ENCODE data around the gene PCDHGB4.
"Not testable (repeated sequence)": the region's sequence is repeated elsewhere in the genome, so short reads cannot be mapped to it uniquely, and the experiment has no call there.

The PCDHGB4 gene

GRCh38 chr5:141398608-141399007 is 11.1 kb downstream of the PCDHGB4 start:
- DNase-seq (ENCODE audit: low spot score) = no peak

DNA sequence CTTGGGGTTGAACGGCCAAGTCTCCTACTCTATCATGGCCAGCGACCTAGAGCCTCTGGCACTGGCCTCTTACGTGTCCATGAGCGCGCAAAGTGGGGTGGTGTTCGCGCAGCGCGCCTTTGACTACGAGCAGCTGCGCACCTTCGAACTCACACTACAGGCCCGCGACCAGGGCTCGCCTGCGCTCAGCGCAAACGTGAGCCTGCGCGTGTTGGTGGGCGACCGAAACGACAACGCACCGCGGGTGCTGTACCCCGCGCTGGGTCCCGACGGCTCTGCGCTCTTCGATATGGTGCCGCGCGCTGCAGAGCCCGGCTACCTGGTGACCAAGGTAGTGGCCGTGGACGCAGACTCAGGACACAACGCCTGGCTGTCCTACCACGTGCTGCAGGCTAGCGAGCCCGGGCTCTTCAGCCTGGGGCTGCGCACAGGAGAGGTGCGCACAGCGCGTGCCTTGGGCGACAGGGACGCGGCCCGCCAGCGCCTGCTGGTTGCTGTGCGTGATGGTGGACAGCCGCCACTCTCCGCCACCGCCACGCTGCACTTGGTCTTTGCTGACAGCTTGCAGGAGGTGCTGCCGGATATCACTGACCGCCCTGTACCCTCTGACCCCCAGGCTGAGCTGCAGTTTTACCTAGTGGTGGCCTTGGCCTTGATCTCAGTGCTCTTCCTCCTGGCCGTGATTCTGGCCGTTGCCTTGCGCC is 12.2 kb downstream of the PCDHGB4 start:
- no peak for DNase-seq (ENCODE audit: low spot score)

- DNase-seq (ENCODE audit: low spot score) = no peak
These were observed 15.2 kb downstream of the PCDHGB4 start, which contains the start of gene PCDHGA9 for GRCh38 chr5:141402553-141403243. TSS of gene PCDHGA9 (plus strand) at chr5:141402778. CDS start at chr5:141402953, 175 bp downstream.

GRCh38 chr5:141403387-141403786 is 15.9 kb downstream of the PCDHGB4 start:
- no peak for DNase-seq (ENCODE audit: low spot score)

DNA sequence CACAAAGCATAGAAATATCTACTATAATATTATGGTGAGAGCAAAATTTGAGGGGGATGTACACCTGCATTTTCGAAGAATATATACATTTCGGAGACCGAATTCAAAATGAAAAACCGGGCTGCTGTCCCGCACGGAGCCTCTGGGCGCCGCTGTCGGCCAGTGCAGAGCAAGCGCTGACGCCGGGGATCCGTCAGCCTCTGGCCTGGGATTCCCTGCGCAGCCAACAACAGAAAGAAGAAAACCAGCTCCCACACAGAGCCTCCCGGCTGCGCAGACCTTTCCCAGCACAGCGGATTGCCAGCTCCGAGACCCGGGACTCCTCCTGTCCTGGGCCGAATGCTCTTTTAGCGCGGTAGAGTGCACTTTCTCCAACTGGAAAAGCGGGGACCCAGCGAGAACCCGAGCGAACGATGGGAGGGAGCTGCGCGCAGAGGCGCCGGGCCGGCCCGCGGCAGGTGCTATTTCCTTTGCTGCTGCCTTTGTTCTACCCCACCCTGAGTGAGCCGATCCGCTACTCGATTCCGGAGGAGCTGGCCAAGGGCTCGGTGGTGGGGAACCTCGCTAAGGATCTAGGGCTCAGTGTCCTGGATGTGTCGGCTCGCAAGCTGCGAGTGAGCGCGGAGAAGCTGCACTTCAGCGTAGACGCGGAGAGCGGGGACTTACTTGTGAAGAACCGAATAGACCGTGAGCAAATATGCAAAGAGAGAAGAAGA is 20.4 kb downstream of the PCDHGB4 start, which contains the start of gene PCDHGB6:
Gene PCDHGB6 (plus strand): TSS at position 232 of the 716 bp plus-strand sequence. CDS start 182 bp downstream, at position 414.
- not testable (repeated sequence) for DNase-seq (ENCODE audit: low spot score)

DNA sequence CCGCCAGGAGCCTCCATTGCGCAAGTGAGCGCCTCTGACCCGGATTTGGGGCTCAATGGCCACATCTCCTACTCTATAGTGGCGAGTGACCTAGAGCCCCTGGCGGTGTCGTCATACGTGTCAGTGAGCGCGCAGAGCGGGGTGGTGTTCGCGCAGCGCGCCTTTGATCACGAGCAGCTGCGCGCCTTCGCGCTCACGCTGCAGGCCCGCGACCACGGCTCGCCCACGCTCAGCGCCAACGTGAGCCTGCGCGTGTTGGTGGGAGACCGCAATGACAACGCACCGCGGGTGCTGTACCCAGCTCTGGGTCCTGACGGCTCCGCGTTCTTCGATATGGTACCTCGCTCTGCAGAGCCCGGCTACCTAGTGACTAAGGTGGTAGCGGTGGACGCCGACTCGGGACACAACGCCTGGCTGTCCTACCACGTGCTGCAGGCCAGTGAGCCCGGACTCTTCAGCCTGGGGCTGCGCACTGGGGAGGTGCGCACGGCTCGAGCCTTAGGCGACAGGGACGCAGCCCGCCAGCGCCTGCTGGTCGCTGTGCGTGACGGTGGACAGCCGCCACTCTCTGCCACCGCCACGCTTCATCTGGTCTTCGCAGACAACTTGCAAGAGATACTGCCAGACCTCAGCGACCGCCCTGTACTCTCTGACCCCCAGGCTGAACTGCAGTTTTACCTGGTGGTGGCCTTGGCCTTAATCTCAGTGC is 22.3 kb downstream of the PCDHGB4 start:
- DNase-seq (ENCODE audit: low spot score) = no peak

- no peak for DNase-seq (ENCODE audit: low spot score)
These were observed 24.1 kb downstream of the PCDHGB4 start for GRCh38 chr5:141411575-141411974.

DNA sequence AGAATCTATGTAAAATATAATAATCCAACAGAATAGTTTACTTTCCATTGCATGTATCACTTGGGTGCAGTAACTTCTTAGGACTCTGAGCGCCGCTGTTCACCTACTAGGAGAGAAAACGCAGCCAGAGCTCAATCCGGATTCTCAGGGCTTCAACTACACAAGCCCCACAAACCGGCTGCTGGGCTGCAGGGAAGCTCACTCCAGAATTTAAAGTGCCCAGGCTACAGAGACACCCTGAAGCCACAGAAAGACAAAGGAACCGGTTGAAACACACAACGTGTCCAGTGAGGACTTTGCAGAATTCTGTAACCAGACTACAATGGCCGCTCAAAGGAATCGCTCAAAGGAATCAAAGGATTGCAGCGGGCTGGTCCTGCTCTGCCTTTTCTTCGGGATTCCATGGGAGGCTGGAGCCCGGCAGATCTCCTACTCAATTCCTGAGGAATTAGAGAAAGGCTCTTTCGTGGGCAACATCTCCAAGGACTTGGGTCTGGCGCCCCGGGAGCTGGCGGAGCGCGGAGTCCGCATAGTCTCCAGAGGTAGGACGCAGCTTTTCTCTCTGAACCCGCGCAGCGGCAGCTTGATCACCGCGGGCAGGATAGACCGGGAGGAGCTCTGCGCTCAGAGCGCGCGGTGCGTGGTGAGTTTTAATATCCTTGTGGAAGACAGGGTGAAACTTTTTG is 25.5 kb downstream of the PCDHGB4 start, which contains the start of gene PCDHGA10:
Gene PCDHGA10 (plus strand): TSS at position 134 of the 686 bp plus-strand sequence. CDS start 189 bp downstream, at position 323.
- no peak for DNase-seq (ENCODE audit: low spot score)

- no peak for DNase-seq (ENCODE audit: low spot score)
These were observed 26.1 kb downstream of the PCDHGB4 start for GRCh38 chr5:141413540-141414069.

- not testable (repeated sequence) for DNase-seq (ENCODE audit: low spot score)
These were observed 27.2 kb downstream of the PCDHGB4 start for GRCh38 chr5:141414548-141415274.

- not testable (repeated sequence) for DNase-seq (ENCODE audit: low spot score)
These were observed 27.7 kb downstream of the PCDHGB4 start for GRCh38 chr5:141415275-141415618.

GRCh38 chr5:141417494-141418172 is 30.1 kb downstream of the PCDHGB4 start, which contains the start of gene PCDHGB7:
TSS of gene PCDHGB7 (plus strand) at chr5:141417677. CDS start at chr5:141417860, 183 bp downstream.
- DNase-seq (ENCODE audit: low spot score) = not testable (repeated sequence)

GRCh38 chr5:141419074-141419880 is 31.8 kb downstream of the PCDHGB4 start:
- DNase-seq (ENCODE audit: low spot score) = no peak

DNA sequence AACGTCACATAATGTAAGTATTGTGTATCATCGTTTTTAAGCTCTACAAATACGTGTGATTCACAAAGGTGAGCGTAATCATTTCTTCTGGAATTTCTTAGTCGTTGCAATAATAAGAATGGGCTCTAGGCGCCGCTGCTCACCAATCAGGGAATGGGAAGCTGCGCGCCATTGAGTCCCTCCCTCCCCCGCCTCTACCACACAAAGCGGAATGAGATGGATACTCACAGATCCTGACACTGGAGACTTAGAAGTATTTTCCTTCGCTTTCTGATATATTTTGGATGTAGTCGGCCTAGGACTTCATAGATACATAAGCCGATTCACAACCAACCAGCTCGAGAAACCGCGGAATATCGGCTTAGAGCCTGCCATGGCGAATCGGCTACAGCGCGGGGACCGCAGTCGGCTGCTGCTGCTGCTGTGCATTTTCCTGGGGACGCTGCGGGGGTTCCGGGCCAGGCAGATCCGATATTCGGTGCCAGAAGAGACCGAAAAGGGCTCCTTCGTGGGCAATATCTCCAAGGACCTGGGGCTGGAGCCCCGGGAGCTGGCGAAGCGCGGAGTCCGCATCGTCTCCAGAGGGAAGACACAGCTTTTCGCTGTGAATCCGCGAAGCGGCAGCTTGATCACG is 33.5 kb downstream of the PCDHGB4 start, which contains the start of gene PCDHGA11:
Gene PCDHGA11 (plus strand): TSS at position 197 of the 634 bp plus-strand sequence. CDS start 177 bp downstream, at position 374.
- no peak for DNase-seq (ENCODE audit: low spot score)

DNA sequence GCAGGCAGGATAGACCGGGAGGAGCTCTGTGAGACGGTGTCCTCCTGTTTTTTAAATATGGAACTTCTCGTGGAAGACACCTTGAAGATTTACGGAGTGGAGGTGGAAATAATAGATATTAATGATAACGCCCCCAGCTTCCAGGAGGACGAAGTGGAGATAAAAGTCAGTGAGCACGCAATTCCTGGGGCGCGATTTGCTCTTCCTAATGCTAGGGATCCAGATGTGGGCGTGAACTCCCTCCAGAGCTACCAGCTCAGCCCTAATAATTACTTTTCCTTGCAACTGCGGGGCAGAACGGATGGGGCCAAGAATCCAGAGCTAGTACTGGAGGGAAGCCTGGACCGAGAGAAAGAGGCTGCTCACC is 34.0 kb downstream of the PCDHGB4 start:
- DNase-seq (ENCODE audit: low spot score) = no peak

GRCh38 chr5:141422742-141423291 is 35.3 kb downstream of the PCDHGB4 start:
- DNase-seq (ENCODE audit: low spot score) = no peak

DNA sequence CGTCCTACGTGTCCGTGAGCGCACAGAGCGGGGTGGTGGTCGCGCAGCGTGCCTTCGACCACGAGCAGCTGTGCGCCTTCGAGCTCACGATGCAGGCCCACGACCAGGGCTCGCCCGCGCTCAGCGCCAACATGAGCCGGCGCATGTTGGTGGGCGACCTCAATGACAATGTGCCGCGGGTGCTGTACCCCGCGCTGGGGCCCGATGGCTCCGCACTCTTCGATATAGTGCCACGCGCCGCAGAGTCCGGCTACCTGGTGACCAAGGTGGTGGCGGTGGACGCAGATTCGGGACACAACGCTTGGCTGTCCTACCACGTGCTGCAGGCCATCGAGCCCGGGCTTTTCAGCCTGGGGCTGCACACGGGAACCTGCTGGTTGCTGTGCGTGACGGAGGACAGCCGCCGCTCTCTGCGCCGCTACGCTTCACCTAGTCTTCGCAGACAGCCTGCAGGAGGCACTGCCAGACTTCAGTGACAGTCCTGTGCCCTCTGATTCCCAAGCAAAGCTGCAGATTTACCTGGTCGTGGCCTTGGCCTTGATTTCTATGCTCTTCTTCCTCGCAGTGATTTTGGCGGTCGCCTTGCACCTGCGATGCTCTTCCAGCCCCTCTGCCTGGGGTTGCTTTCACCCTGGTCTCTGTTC is 40.4 kb downstream of the PCDHGB4 start:
- DNase-seq (ENCODE audit: low spot score) = no peak

Measured in putamen (tissue), 1 donor.